HCT116 (cell line): Measurements from ENCODE around the gene BCL2L2. TPM values are rescaled to one million over a fixed set of nuclear protein-coding genes. Genes with fewer than 3 reads are reported as not detected.

ENCODE experiments used
- ATAC-seq: fragments of 200-7000 bp; cut with Tn5 transposase; 2 replicates; pipeline ENCODE4 v1.9.1; 2020; ENCODE audit warnings: mild to moderate bottlenecking, moderate library complexity
- BruUV-seq: library from RNA; stranded (reverse); fragments of 400-500 nt; replicated peaks from 2 replicates; lab custom pipeline; 2021; lab: Mats Ljungman, UMichigan
- CTCF ChIA-PET: fragments of 300-600 bp; sonication (Branson Sonifier 250); formaldehyde crosslinking; loops from one replicate; lab custom pipeline; 2021; ENCODE audit warnings: antibody characterized with exemption; lab: Charles Lee
- POLR2A ChIA-PET: fragments of 300-600, 350-600 bp; sonication (Branson Sonifier 250); formaldehyde crosslinking; loops from one replicate; lab custom pipeline; 2021; ENCODE audit warnings: antibody characterized with exemption; lab: Charles Lee
- RAD21 ChIA-PET, 2 experiments: fragments of 300-600 bp; sonication (Branson Sonifier 250); formaldehyde crosslinking; loops; one replicate each; lab custom pipeline; 2023; ENCODE audit warnings: low total read pairs in 2 of 2; ENCODE audit not compliant: uncharacterized antibody in 2 of 2, unreplicated experiment in 2 of 2, low non-redundant PET in 1 of 2; lab: Charles Lee
- DNase-seq: peaks from one replicate; pipeline ENCODE4 v3.0.0-alpha.2; 2010; ENCODE audit warnings: low read depth, low spot score
- H2AFZ ChIP-seq: fragments of 200-600 bp; shearing (Covaris generic), sonication (generic); 2 replicates; pipeline ENCODE4 v1.6.1; 2017; ENCODE audit warnings: low read depth, mixed run types, mixed read lengths, antibody characterized with exemption, low read length; ENCODE audit not compliant: poor library complexity, severe bottlenecking
- H3K27ac ChIP-seq: 2 replicates; pipeline ENCODE4 v1.5.1; 2012; ENCODE audit warnings: low read depth, low read length
- H3K27me3 ChIP-seq: fragments of 200-600 bp; sonication (generic); 2 replicates; pipeline ENCODE4 v1.6.1; 2016; ENCODE audit warnings: mixed run types, low read length, mixed read lengths; ENCODE audit not compliant: insufficient read depth
- H3K36me3 ChIP-seq, 2 experiments: fragments of 200-500 bp in 1 of 2; fragments of 200-600 bp in 1 of 2; sonication (Bioruptor generic) in 1 of 2; sonication (generic) in 1 of 2; 2 replicates each; pipeline versions ENCODE4 v1.5.1 to v1.6.1; 2014 to 2016; ENCODE audit warnings: low read length in 2 of 2, inconsistent platforms in 1 of 2, mixed read lengths in 1 of 2, mixed run types in 1 of 2; ENCODE audit not compliant: insufficient read depth in 2 of 2, control insufficient read depth in 1 of 2
- H3K4me1 ChIP-seq, 2 experiments: fragments of 200-600 bp in 1 of 2; sonication (generic) in 1 of 2; 2 replicates each; pipeline versions ENCODE4 v1.5.1 to v1.6.1; 2012 to 2017; ENCODE audit warnings: low read length in 2 of 2, inconsistent platforms in 1 of 2, mild to moderate bottlenecking in 1 of 2, mixed read lengths in 1 of 2, mixed run types in 1 of 2, moderate library complexity in 1 of 2; ENCODE audit not compliant: insufficient read depth in 2 of 2, control insufficient read depth in 1 of 2
- H3K4me2 ChIP-seq: fragments of 200-600 bp; sonication (generic); 2 replicates; pipeline ENCODE4 v1.6.1; 2017; ENCODE audit warnings: mixed run types, low read length, mixed read lengths
- H3K4me3 ChIP-seq, 2 experiments: fragments of 200-600 bp in 1 of 2; sonication (generic) in 1 of 2; replicated peaks in 1 of 2; 2 replicates each; pipeline ENCODE4 v1.5.1; 2011 to 2016; ENCODE audit warnings: low read length in 2 of 2, control low read depth in 1 of 2, low read depth in 1 of 2, mild to moderate bottlenecking in 1 of 2, mixed read lengths in 1 of 2, mixed run types in 1 of 2
- H3K79me2 ChIP-seq: fragments of 200-600 bp; sonication (generic); 2 replicates; pipeline ENCODE4 v1.6.1; 2017; ENCODE audit warnings: mild to moderate bottlenecking, mixed run types, low read length, moderate library complexity, mixed read lengths; ENCODE audit not compliant: insufficient read depth
- H3K9ac ChIP-seq: fragments of 200-600 bp; sonication (generic); 2 replicates; pipeline ENCODE4 v1.6.1; 2016; ENCODE audit warnings: low read length, mixed read lengths
- H3K9me2 ChIP-seq: fragments of 200-600 bp; sonication (generic), shearing (Covaris generic); 2 replicates; pipeline ENCODE4 v1.6.1; 2017; ENCODE audit warnings: mixed run types, mild to moderate bottlenecking, moderate library complexity; ENCODE audit not compliant: insufficient read depth
- H3K9me3 ChIP-seq, 2 experiments: fragments of 200-500 bp in 1 of 2; fragments of 200-600 bp in 1 of 2; sonication (Bioruptor generic) in 1 of 2; sonication (generic) in 1 of 2; 2 replicates each; pipeline ENCODE4 v1.6.1; 2014 to 2017; ENCODE audit warnings: low read length in 2 of 2, mixed read lengths in 2 of 2, inconsistent platforms in 1 of 2, low read depth in 1 of 2, mild to moderate bottlenecking in 1 of 2, mixed run types in 1 of 2, moderate library complexity in 1 of 2; ENCODE audit not compliant: control insufficient read depth in 1 of 2, insufficient read depth in 1 of 2
- H4K20me1 ChIP-seq: fragments of 200-600 bp; sonication (generic), shearing (Covaris generic); 2 replicates; pipeline ENCODE4 v1.6.1; 2017; ENCODE audit warnings: mixed run types, mild to moderate bottlenecking, moderate library complexity; ENCODE audit not compliant: insufficient read depth
- ATF3 ChIP-seq: IDR thresholded peaks from 2 replicates; pipeline ENCODE4 v1.6.1; 2012
- CBX3 ChIP-seq: IDR thresholded peaks from 2 replicates; pipeline ENCODE4 v1.6.1; 2012; ENCODE audit warnings: low read depth
- ELF1 ChIP-seq: IDR thresholded peaks from 2 replicates; pipeline ENCODE4 v1.6.1; 2012; ENCODE audit warnings: low read depth, borderline replicate concordance
- intact Hi-C: fragments of 100-400 bp; cut with micrococcal nuclease; formaldehyde crosslinking; loops from 2 replicates; pipeline ENCODE4 v1.10.0; 2022
- total RNA-seq: library from RNA; stranded (reverse); gene quantifications from one replicate; pipeline ENCODE4 v1.2.1, GENCODE V29; 2021; ENCODE audit not compliant: unreplicated experiment

BCL2L2 gene
- total RNA-seq, 1 experiment from 2014 or later = 25.5 TPM

GRCh38 chr14:23361320-23361719, 54.7 kb downstream of the BCL2L2 start:
- Histone ChIP-seq H3K9me3 (no peaks in the 10 kb centered on the region), H4K20me1 (no peaks in the 10 kb centered on the region), H3K4me3 (no peak overlapping the region), H3K27me3 (0 out of 2 replicates have a peak, but pooled peaks cover 3% of the 10 kb centered on the region), H3K9me2 (no peaks in the 10 kb centered on the region), H3K36me3 (no peaks in the 10 kb centered on the region), H2AFZ (no peak overlapping the region), H3K4me1 (no peaks in the 10 kb centered on the region), H3K79me2 (no peaks in the 10 kb centered on the region), H3K27ac (no peak overlapping the region), H3K4me2 (no peak overlapping the region), H3K9ac (no peak overlapping the region)
- POLR2A ChIA-PET = no interaction called here
- RAD21 ChIA-PET = no interaction called here
- no TSS peak for BruUV-seq
- no peak for DNase-seq
- TF ChIP-seq ELF1 (no peak), ATF3 (no peak), CBX3 (no peak)
- intact Hi-C loops = no loop called here
- no peak for ATAC-seq
- CTCF ChIA-PET = interaction anchor here (1.1 to 2.8 kb wide), 5 partner anchors 16 to 293 kb away, joined by 4 to 14 read pairs (median 5); no protein-coding TSS in a partner anchor

Other genes starting within 250 kb of the BCL2L2 start
- 19.3 TPM for gene CDH24, start 249.3 kb upstream of the BCL2L2 start, total RNA-seq
- gene ACIN1, start 211.7 kb upstream of the BCL2L2 start, total RNA-seq = 179 TPM
- gene C14orf119, start 211.3 kb upstream of the BCL2L2 start, total RNA-seq = 46.8 TPM
- not detected for gene CIROP, start 201.8 kb upstream of the BCL2L2 start, total RNA-seq
- not detected for gene CEBPE, start 187.6 kb upstream of the BCL2L2 start, total RNA-seq
- gene SLC7A8, start 123.2 kb upstream of the BCL2L2 start, total RNA-seq = 5.3 TPM
- gene RNF212B, start 68.9 kb upstream of the BCL2L2 start, total RNA-seq = not detected
- gene HOMEZ, start 20.7 kb upstream of the BCL2L2 start, total RNA-seq = 18.2 TPM
- gene PPP1R3E, start 4.0 kb upstream of the BCL2L2 start, total RNA-seq = 5.6 TPM
- 184 TPM for gene PABPN1, start 14.6 kb downstream of the BCL2L2 start, total RNA-seq
- 5.9 TPM for gene SLC22A17, start 46.1 kb downstream of the BCL2L2 start, total RNA-seq
- 0.10 TPM for gene EFS, start 58.3 kb downstream of the BCL2L2 start, total RNA-seq
- not detected for gene IL25, start 66.0 kb downstream of the BCL2L2 start, total RNA-seq
- gene CMTM5, start 70.2 kb downstream of the BCL2L2 start, total RNA-seq = not detected
- gene MYH6, start 101.4 kb downstream of the BCL2L2 start, total RNA-seq = not detected
- gene MYH7, start 128.8 kb downstream of the BCL2L2 start, total RNA-seq = not detected
- 42.0 TPM for gene NGDN, start 162.9 kb downstream of the BCL2L2 start, total RNA-seq
- 3.6 TPM for gene ZFHX2, start 244.9 kb downstream of the BCL2L2 start, total RNA-seq
- gene THTPA, start 249.4 kb downstream of the BCL2L2 start, total RNA-seq = 5.8 TPM